Stimulated activated naive CD8-positive, alpha-beta T cell treated with anti-CD3 and anti-CD28 coated beads, Interleukin-15, amount 100 ng/mL, for 72 hours (primary cell): ENCODE results near the gene GLUL.
"Not testable (repeated sequence)": the region's sequence is repeated elsewhere in the genome, so short reads cannot be mapped to it uniquely, and the experiment has no call there.

ENCODE experiments used
- ATAC-seq: fragments of 150-1000 bp; cut with Tn5 transposase; 2 replicates; pipeline ENCODE4 v1.10.0; 2021; ENCODE audit warnings: mild to moderate bottlenecking, moderate library complexity
- DNase-seq, 2 donors: peaks; one replicate each; pipeline ENCODE4 v3.0.0; 2021 to 2022
- H3K27ac Mint-ChIP-seq, 2 donors: one replicate each; pipeline ENCODE4 v1.8.0; 2022; ENCODE audit warnings: mild to moderate bottlenecking in 2 of 2, mixed read lengths in 2 of 2, moderate library complexity in 2 of 2
- H3K27me3 Mint-ChIP-seq: one replicate; pipeline ENCODE4 v1.8.0; 2022; ENCODE audit warnings: mixed read lengths
- H3K4me1 Mint-ChIP-seq: one replicate; pipeline ENCODE4 v1.8.0; 2022; ENCODE audit warnings: mild to moderate bottlenecking, mixed read lengths
- H3K4me3 Mint-ChIP-seq, 2 donors: one replicate each; pipeline ENCODE4 v1.8.0; 2022; ENCODE audit warnings: mild to moderate bottlenecking in 2 of 2, mixed read lengths in 2 of 2, moderate library complexity in 1 of 2
- H3K9me3 Mint-ChIP-seq, 2 donors: one replicate each; pipeline ENCODE4 v1.8.0; 2022; ENCODE audit warnings: mixed read lengths in 2 of 2

GLUL gene

DNA sequence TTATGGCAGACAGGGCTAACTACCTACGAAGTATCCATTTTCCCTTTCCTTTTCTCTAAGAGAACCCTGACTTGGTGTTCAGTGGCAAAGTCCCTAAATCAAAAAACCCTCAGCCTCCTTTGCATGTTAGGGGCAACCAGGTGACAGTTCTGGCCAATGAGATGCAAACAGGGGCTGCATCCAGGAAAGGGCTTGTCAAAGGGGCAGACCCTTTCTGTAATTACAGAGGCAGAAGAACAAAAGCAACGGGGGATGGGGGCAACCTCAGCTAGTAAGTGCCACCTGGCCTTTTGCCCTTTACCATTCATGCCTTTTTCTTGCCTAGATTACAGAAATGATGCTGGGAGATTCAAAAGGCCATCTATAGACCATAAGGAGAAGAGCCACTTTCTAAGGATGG, 34.4 kb downstream of the GLUL start:
- Mint-ChIP-seq H3K4me1 (no peaks in the 10 kb centered on the region), H3K27me3 (no peaks in the 10 kb centered on the region), H3K4me3 (no peak overlapping the region), H3K9me3 (no peaks in the 10 kb centered on the region), H3K27ac (peak overlapping the region in 1 of 2 donors; percentile 80)
- DNase-seq (no peak), ATAC-seq (no peak)

DNA sequence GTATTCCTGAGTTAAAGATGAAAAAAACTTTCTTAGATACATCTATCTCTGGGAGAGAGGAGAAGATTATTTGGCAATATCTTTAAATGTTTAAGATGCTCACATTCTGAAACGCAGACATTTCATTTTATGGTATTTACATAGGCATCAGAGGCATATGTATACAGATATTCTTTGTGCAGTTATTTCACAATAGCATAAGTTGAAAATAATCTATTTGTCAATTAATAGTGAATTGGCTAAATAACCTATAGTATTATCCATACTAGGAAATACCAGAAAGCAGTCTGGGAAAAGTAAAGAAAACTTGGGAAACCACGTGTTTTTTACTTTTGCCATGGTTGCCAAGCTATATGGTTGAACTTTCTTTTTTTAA, 35.9 kb downstream of the GLUL start:
- H3K27me3 Mint-ChIP-seq: no peaks in the 10 kb centered on the region
- DNase-seq (no peak), ATAC-seq (no peak)
- no peaks in the 10 kb centered on the region for H3K9me3 Mint-ChIP-seq
- H3K27ac Mint-ChIP-seq: no peak overlapping the region
- no peaks in the 10 kb centered on the region for H3K4me1 Mint-ChIP-seq
- no peak overlapping the region for H3K4me3 Mint-ChIP-seq

DNA sequence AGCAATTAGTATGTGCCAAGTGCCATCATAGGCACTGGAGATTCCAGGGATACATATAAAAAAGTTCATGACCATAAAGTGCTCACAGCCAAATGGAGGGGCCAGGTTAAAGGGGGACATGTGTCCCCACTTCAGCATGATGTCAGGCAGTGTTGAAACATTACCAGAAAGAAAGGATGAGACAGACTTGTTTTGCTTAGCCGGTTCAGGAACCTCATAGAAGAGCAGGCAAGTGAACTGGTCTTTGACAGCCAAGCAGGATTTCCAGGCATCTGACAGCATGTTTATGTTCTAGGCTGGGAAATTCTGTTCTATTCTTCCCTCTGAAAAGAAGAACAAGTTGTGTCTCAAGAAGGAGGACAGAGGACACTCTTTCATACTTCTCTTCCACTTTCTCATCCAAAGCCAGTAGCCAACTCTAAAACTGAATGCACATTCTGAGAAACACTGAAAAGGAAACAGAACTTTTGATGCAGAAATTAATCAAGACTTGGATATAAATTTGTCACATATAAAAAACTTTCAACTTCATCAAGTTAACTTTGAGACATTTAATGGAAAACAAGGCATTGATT, 39.7 kb downstream of the GLUL start:
- Mint-ChIP-seq H3K4me3 (no peak overlapping the region), H3K27me3 (no peaks in the 10 kb centered on the region), H3K9me3 (no peaks in the 10 kb centered on the region), H3K4me1 (no peaks in the 10 kb centered on the region), H3K27ac (no peak overlapping the region)
- DNase-seq (no peak), ATAC-seq (no peak)

DNA sequence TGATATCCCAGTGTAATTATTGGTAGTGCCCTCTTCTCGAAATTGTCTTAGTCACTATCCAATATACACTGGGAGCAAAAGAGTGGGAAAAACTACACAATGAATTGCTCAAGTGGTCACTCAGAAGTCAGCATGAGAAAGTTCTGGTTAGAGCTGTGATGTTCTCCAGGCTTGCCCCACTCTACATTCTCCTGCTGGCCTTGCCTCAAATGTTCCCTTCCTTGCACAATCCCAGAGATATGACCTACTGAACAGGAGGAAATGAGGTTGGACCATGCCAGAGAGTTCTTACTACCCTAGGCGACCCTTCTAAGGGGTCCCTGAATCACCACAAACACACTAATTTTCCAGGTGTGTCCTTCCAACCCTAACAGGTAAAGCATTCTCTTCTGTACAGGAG, 40.8 kb downstream of the GLUL start:
- DNase-seq: no peak
- Mint-ChIP-seq H3K4me1 (no peaks in the 10 kb centered on the region), H3K27me3 (no peaks in the 10 kb centered on the region), H3K9me3 (no peaks in the 10 kb centered on the region), H3K27ac (no peak overlapping the region), H3K4me3 (no peak overlapping the region)
- no peak for ATAC-seq

DNA sequence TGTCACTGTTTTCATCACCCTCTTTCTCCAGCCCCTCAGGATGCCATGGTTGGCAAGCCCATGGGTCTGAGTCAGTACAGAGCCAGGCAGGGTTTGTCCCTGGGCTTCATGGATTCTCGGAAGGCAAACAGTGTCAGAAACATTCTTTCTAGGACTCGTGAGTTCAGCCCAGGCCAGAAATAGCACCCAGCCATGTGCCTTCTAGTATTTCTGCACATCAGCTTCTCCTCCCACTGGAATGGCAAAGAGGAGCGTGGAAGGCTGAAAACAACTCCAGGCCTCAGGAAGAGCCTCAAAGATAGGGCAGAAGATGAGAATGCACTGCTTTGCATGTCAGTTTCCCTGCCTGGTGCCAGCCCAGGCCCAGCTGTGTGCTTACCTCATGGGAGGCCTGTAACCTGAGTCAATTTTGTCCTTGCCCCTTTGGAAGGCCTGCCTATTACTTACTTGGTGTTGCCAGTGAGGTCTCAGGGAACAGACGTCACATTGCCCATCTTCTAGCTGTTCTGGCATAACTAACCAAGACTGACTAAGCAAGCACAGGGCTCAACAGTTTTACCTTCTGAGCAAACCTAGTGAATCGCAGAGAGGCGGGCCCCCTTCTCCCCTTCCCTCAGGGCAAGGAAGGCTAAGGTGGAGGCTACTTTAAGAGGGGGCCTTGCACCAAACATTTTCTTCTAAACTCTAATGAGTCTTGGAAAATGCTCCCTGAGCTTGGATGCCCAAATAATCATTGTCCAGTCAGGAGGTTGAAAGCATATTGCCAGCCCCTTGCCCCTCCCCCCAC, 42.4 kb downstream of the GLUL start:
- ATAC-seq: no peak
- DNase-seq: no peak
- Mint-ChIP-seq H3K4me3 (no peak overlapping the region), H3K9me3 (no peaks in the 10 kb centered on the region), H3K4me1 (no peaks in the 10 kb centered on the region), H3K27ac (no peak overlapping the region), H3K27me3 (no peaks in the 10 kb centered on the region)

DNA sequence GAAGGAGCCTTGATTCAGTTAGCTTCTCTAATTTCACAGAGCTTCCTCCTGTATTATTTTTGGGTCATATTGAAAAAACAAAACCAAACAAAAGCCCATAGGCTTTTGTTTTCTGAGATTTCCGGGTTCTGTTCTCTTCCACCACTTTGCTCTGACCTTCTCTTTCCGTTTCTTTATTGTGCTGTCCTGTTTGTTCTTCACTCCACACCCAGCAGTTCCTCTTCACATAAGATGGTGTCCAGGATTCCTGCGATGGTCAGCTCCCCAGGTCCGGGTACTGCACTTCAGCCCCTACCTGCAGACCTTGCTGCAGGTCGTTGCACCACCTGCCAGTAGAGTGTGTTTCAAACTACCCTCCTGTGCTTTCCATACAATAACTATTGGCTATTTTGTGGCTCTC, 44.6 kb downstream of the GLUL start:
- Mint-ChIP-seq H3K9me3 (no peaks in the 10 kb centered on the region), H3K4me1 (no peaks in the 10 kb centered on the region), H3K27me3 (no peaks in the 10 kb centered on the region), H3K27ac (no peak overlapping the region), H3K4me3 (no peak overlapping the region)
- DNase-seq (no peak), ATAC-seq (no peak)

DNA sequence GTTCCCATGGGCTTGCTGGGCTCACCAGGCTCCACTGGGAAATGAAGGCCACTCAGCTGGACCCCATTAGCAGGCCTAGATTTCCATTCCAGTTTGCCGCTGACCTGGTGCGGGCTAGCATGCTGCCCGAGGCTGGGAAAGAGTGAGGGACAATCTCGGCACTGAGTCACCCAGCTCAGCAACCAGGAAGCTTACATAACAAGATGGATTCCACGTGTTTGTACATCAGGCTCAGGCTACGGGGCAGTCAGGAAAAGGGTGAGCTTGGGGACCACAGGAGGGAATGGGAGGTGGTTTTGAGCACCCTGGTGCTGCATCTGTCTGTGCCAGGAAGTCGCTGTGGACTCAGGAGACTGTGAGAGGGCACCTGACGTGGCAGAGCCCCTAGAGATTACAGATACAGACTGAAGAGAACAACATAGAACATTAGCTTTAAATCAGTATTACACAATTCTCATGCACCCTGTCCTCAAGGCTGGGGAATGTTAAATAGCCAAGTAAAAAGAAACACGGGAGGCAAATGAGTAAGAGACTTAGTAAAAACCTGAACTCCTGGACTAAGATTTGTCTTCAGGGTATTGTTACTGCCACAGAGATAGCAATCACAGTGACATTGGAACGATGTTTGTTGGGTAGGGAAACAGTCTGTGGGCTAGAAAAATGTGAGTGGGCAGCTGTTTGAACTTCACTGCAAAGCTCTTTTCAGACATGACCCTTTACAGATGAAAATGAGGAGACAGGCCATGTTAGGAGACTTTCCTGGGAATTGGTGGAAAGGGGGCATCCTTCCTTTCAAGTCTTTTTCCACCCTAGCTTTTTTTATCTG, 51.1 kb downstream of the GLUL start:
- no peaks in the 10 kb centered on the region for H3K9me3 Mint-ChIP-seq
- ATAC-seq: no peak
- H3K4me1 Mint-ChIP-seq: no peaks in the 10 kb centered on the region
- no peak overlapping the region for H3K4me3 Mint-ChIP-seq
- H3K27me3 Mint-ChIP-seq: peaks cover 8% of the 10 kb centered on the region
- DNase-seq: no peak
- no peak overlapping the region for H3K27ac Mint-ChIP-seq

DNA sequence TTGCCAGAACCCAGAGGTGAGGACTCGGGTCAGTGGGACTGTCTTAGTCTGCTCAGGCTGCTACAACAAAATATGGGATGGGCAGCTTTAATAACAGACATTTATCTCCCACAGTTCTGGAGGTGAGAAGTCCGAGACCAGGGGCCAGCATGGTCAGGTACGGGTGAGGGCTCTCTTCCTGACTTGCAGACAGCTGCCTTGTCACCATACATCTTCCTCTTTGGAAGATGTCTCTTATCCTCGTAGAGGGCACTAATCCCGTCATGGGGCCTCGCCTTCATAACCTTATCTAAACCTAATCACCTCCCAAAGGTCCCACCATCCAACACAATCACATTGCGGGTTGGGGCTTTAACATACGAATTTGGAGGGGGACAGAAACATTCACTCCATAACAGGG, 51.9 kb downstream of the GLUL start:
- Mint-ChIP-seq H3K4me1 (no peaks in the 10 kb centered on the region), H3K9me3 (no peaks in the 10 kb centered on the region), H3K27me3 (peaks cover 8% of the 10 kb centered on the region), H3K27ac (no peak overlapping the region), H3K4me3 (no peak overlapping the region)
- ATAC-seq (no peak), DNase-seq (no peak)

DNA sequence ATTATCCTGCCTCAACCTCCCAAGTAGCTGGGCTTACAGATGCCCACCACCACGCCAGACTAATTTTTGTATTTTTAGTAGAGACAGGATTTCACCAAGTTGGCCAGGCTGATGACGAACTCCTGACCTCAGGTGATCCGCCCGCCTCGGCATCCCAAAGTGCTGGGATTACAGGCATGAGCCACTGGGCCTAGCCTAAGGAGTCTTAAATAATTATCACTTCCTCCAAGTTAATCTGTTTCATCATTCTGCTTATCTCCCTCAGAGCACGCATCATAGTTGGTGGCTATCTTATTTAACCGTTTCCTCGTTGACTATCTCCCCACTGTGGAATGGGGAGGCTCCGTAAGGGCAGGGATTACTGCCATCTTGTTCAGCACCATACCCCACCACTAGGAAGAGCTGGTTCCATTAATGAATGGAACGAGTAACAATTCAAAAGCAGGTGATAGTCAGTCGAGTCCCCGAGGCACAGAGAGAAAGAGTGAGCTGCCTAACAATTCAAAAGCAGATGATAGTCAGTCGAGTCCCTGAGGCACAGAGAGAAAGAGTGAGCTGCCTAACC, 52.7 kb downstream of the GLUL start:
- no peak for ATAC-seq
- no peak for DNase-seq
- Mint-ChIP-seq H3K4me3 (no peak overlapping the region), H3K27ac (no peak overlapping the region), H3K9me3 (no peaks in the 10 kb centered on the region), H3K27me3 (peaks cover 8% of the 10 kb centered on the region), H3K4me1 (no peaks in the 10 kb centered on the region)

DNA sequence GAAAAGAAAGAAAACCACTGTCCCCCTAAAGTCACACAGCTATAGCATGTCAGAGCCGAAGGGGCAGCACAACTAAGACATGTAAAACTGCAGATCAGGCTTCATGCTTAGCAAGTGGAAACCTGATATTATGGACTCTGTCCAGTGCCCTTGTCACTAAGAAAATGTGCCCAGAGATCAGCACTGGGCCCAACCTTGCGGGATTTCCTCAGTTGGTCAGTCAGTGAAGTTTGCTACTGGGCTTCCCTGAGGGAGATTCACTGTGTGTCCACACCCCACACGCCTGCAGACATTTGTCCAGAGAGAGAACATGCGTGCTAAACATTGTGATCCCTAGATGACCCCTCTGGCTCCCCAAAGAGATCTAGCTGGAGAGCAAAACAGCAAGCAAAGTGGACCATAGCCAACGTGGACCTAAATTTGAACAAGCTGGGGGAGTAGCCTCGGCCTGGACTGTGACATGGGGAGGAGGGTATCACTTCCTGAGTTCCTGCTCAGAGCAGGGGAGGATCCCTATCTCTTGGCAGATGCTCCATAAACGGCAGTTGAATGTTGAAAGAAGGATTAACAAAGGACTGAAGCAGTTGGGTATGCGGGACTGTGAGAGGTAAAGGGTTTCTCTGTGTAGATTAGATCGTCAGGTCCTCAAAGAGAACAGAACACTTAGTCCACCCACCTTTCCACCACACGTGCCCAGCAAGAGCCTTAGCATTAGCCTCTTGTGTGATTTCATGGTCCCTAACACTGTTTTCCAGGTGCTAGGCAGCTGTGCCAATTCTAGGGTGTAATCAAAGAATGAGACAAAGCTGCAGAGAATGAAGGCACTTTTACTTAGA, 53.6 kb downstream of the GLUL start:
- ATAC-seq (no peak), DNase-seq (no peak)
- H3K4me3 Mint-ChIP-seq: no peak overlapping the region
- H3K27me3 Mint-ChIP-seq: peaks cover 8% of the 10 kb centered on the region
- H3K9me3 Mint-ChIP-seq: no peaks in the 10 kb centered on the region
- no peaks in the 10 kb centered on the region for H3K4me1 Mint-ChIP-seq
- H3K27ac Mint-ChIP-seq: no peak overlapping the region

DNA sequence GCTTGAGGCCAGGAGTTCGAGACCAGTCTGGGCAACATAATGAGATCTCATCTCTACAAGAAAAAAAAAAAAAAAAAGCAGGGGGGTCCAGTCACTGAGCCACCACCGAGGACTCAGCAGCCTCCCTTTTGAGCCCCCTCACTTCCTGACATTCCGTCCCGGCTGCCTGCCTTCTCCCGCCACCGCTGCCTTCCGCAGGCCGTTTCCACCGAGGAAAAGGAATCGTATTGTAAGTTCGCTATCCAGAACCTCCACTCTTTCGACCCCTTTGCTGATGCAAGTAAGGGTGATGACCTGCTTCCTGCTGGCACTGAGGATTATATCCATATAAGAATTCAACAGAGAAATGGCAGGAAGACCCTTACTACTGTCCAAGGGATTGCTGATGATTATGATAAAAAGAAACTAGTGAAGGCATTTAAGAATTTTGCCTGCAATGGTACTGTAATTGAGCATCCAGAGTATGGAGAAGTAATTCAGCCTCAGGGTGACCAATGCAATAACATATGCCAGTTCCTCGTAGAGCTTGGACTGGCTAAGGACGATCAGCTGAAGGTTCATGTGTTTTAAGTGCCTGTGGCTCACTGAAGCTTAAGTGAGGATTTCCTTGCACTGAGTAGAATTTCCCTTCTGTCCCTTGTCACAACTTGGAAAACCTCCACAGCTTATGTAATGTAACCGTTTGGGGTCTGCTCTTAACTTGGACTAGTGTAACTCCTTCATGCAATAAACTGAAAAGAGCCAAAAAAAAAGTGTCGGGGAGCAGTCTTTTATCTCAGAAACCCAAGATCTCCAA, 55.6 kb downstream of the GLUL start:
- no peak for DNase-seq
- peak overlapping the region in 1 of 2 donors; percentile 36 for H3K27ac Mint-ChIP-seq
- ATAC-seq: no peak
- H3K9me3 Mint-ChIP-seq: no peaks in the 10 kb centered on the region
- no peaks in the 10 kb centered on the region for H3K4me1 Mint-ChIP-seq
- H3K4me3 Mint-ChIP-seq: no peak overlapping the region
- H3K27me3 Mint-ChIP-seq: peaks cover 8% of the 10 kb centered on the region

DNA sequence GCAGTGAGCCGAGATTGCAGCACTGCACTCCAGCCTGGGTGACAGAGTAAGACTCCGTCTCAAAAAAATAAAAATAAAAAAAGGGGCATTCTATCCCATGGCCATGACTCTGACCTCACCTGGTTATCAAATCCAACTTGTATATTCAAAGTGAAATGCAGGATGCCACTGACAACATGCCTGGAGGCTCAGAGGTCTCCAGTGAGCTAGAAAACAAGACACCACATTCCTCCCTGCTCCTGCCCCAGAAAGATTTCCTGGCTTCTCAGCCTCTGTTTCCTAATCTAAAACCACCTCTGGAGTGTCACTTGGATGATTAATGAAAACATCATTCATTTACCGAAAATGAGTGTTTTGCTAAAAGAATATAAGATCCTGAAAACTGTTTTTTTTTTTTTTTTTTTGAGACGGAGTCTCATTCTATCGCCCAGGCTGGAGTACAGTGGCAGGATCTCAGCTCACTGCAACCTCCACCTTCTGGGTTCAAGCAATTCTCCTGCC, 58.5 kb downstream of the GLUL start:
- not testable (repeated sequence) for H3K27me3 Mint-ChIP-seq, H3K9me3 Mint-ChIP-seq, H3K4me1 Mint-ChIP-seq, ATAC-seq, H3K27ac Mint-ChIP-seq, DNase-seq, H3K4me3 Mint-ChIP-seq

DNA sequence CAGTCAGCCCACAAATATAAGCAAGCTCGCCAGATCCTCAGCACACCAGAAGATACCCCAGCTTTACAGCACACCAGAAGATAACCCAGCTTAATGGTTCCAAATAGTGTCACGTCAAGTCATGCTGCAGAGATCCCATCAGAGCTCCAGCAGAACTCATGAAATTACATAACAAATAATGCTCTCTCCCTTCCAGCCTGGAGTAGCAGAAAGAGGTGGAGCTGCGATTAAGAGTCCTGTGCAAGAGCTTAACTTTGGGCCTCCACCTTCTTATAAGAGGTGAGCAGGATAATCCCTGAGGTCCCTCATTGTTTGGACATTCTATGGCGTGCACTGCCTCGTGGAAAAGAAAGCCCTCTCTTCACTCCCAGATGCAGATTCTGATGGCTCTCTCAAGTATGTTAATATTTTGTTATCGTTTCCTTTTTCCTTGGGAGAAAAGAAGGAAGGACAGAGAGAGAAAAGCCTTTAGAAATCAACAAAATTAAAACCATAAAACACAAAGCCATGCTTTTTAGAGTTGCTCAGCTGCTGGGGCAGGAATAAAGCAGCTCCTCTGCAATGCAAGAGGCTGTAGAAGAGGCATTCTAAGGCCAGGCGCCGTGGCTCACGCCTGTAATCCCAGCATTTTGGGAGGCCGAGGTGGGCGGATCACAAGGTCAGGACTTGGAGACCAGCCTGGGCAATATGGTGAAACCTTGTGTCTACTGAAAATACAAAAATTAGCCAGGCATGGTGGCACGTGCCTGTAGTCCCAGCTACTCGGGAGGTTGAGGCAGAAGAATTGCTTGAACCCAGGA, 59.1 kb downstream of the GLUL start:
- DNase-seq: no peak
- Mint-ChIP-seq H3K27me3 (peaks cover 8% of the 10 kb centered on the region), H3K4me1 (no peaks in the 10 kb centered on the region), H3K4me3 (no peak overlapping the region), H3K9me3 (no peaks in the 10 kb centered on the region), H3K27ac (no peak overlapping the region)
- no peak for ATAC-seq
